GM11168 (cell line): ENCODE results near the gene ZBTB37.
"Not testable (repeated sequence)": the region's sequence is repeated elsewhere in the genome, so short reads cannot be mapped to it uniquely, and the experiment has no call there.

ENCODE experiments used
- in situ Hi-C: fragments of 300-500 bp; cut with MboI; formaldehyde crosslinking; loops from one replicate; pipeline ENCODE4 v1.12.0; 2022; ENCODE audit warnings: low sequenced_read_pairs; ENCODE audit not compliant: unreplicated experiment

ZBTB37 gene

GRCh38 chr1:173900427-173900826 lies 32.2 kb downstream of the ZBTB37 start:
- in situ Hi-C loops, result no loop called here

- in situ Hi-C loops, result no loop called here
Observed at GRCh38 chr1:173900992-173901391, 32.8 kb downstream of the ZBTB37 start.

- in situ Hi-C loops, result no loop called here
Observed at GRCh38 chr1:173903827-173904531, 35.8 kb downstream of the ZBTB37 start.

GRCh38 chr1:173913111-173913510 lies 44.9 kb downstream of the ZBTB37 start:
- in situ Hi-C loops, result no loop called here

- in situ Hi-C loops, result no loop called here
Observed at GRCh38 chr1:173914366-173914871, 46.2 kb downstream of the ZBTB37 start.

- in situ Hi-C loops, result no loop called here
Observed at GRCh38 chr1:173915596-173915995, 47.4 kb downstream of the ZBTB37 start.

- in situ Hi-C loops, result no loop called here
Observed at GRCh38 chr1:173916667-173917066, 48.5 kb downstream of the ZBTB37 start.

GRCh38 chr1:173917149-173917548 lies 49.0 kb downstream of the ZBTB37 start, which contains the start of gene SERPINC1:
Gene SERPINC1 (minus strand): TSS chr1:173917327. CDS start chr1:173917259, 68 bp downstream.
- in situ Hi-C loops, result no loop called here

- in situ Hi-C loops, result no loop called here
Observed at GRCh38 chr1:173917635-173918493, 49.7 kb downstream of the ZBTB37 start.

GRCh38 chr1:173920861-173921260 lies 52.7 kb downstream of the ZBTB37 start:
- in situ Hi-C loops, result loop anchor here (10.0 kb wide), 1 partner anchor 486 kb away; no protein-coding TSS in a partner anchor

GRCh38 chr1:173925306-173926242 lies 57.4 kb downstream of the ZBTB37 start:
- in situ Hi-C loops, result loop anchor here (10.0 kb wide), 1 partner anchor 491 kb away; no protein-coding TSS in a partner anchor

- in situ Hi-C loops, result not testable (repeated sequence)
Observed at GRCh38 chr1:173930541-173930940, 62.4 kb downstream of the ZBTB37 start.

GRCh38 chr1:173934440-173934839 lies 66.3 kb downstream of the ZBTB37 start:
- in situ Hi-C loops, result no loop called here

GRCh38 chr1:173937062-173937461 lies 68.9 kb downstream of the ZBTB37 start:
- in situ Hi-C loops, result no loop called here

- in situ Hi-C loops, result no loop called here
Observed at GRCh38 chr1:173946380-173946921, 78.3 kb downstream of the ZBTB37 start.

- in situ Hi-C loops, result no loop called here
Observed at GRCh38 chr1:173948594-173948993, 80.4 kb downstream of the ZBTB37 start.
